ENCODE measurements around the gene SFT2D1.

DNA sequence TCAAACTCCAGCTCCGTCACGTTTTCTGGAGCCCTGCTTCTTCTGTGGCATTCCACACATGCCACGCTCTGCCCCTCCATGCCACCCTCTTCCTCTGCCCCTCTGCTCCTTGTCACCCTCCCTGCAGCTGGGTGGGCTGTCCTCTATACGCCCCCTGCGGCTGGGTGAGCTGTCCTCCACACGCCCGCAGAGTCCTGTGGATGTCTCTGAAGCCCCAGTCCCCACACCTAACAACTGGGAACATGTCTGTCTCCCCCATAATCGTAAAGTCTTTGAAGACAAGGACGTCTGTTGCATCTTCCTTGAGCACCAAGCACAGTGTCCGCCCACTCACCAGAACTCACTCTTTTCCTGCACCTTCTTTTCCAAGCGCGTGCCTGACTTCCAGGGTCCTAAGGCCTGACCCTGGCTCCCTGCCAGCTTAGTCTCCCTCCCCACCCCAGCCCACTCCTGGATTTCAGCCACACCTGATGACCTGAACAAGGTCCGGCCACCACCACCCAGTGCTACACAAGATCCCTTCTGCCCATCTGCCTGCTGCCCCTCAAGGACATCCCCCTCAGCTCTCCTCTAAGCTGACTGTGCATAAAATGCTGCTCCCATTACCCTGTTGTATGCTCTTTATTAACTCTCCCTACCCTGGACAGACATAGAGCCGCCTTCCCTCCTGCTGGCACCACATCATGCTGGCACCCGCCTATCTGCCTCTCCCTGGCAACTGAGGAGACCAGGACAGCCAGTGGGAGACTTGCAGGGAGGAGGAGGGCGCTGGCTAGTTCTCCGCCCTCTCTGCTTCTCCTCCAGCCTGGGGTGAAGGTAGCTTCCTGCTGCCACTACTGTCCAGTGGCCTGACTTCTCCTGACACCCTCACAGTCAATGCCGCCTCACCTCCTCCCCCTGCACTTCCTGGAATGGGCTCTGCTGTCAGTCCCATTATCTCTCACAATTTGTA, 23.4 kb downstream of the SFT2D1 start:
- TF ChIP-seq POLR2AphosphoS5 (IDR thresholded peaks at IDR 0.05; ENCODE audit: borderline replicate concordance, low read depth, low read length): no peak
- TF ChIP-seq EZH2 (IDR thresholded peaks at IDR 0.05): no peak
- no peak for TF ChIP-seq FOXP2 (optimal IDR thresholded peaks at IDR 0.05; ENCODE audit: control extremely low read depth, extremely low read length, insufficient read depth)
